H1 (cell line): ENCODE data around the gene C6orf163. TPM values are rescaled to one million over a fixed set of nuclear protein-coding genes. Genes with fewer than 3 reads are reported as not detected.

Experiments used
- BRCA1 ChIP-seq: IDR thresholded peaks from 2 replicates; pipeline ENCODE4 v1.6.1; 2012; ENCODE audit warnings: low read depth, low read length, improper control_type of control experiment
- CBX8 ChIP-seq: fragments of 300-800, 300-1000 bp; sonication (generic); IDR thresholded peaks from 2 replicates; pipeline ENCODE4 v1.7.1; 2016; ENCODE audit warnings: low read depth, low read length, borderline replicate concordance
- E2F6 ChIP-seq: IDR thresholded peaks from 2 replicates; pipeline ENCODE4 v1.6.1; 2012; ENCODE audit warnings: inconsistent platforms
- EP300 ChIP-seq, 2 experiments: IDR thresholded peaks; 1 replicate in 1 of 2; 2 replicates in 1 of 2; pipeline ENCODE4 v1.6.1; 2011 to 2012; ENCODE audit warnings: low read depth in 2 of 2, low read length in 2 of 2, mild to moderate bottlenecking in 2 of 2, borderline replicate concordance in 1 of 2, inconsistent platforms in 1 of 2, moderate library complexity in 1 of 2
- HDAC2 ChIP-seq, 2 experiments: fragments of 300-600 bp in 1 of 2; sonication (generic) in 1 of 2; IDR thresholded peaks; 2 replicates each; pipeline ENCODE4 v1.6.1; 2011 to 2012; ENCODE audit warnings: low read depth in 2 of 2, low read length in 2 of 2, mild to moderate bottlenecking in 2 of 2, moderate library complexity in 2 of 2, borderline replicate concordance in 1 of 2, inconsistent platforms in 1 of 2
- POLR2AphosphoS5 ChIP-seq: IDR thresholded peaks from 2 replicates; pipeline ENCODE4 v1.6.1; 2011; ENCODE audit warnings: low read depth, low read length
- RXRA ChIP-seq: IDR thresholded peaks from 2 replicates; pipeline ENCODE4 v1.6.1; 2011; ENCODE audit warnings: low read depth, mild to moderate bottlenecking, low read length, moderate library complexity; ENCODE audit not compliant: insufficient read depth
- polyA plus RNA-seq, 7 experiments: library from polyadenylated mRNA; depleted of rRNA in 3 of 7; stranded (reverse) in 5 of 7; unstranded in 2 of 7; fragments of >200 nt in 5 of 7; fragments of 200-250 nt in 2 of 7; gene quantifications; 1 replicate in 5 of 7; 2 replicates in 1 of 7; 4 replicates in 1 of 7; pipeline versions ENCODE4 v1.2.1 to v1.2.3, GENCODE V29; 2011 to 2013; ENCODE audit warnings: missing spikeins in 2 of 7, mixed read lengths in 2 of 7
- total RNA-seq: library from RNA; stranded (reverse); fragmentation: NEBNext Ultra II Directional; extraction: Animal tissue kit (Norgen Biotek cat#: 25700); gene quantifications from 2 replicates; pipeline ENCODE4 v1.2.1, GENCODE V29; 2021

Gene C6orf163
- total and polyA plus RNA-seq, 2 of the 8 experiments (the other 6 are each of a cell fraction or from before 2014, with no cell fraction given), result 0.36 to 1.5 TPM

GRCh38 chr6:87356181-87356580 lies 11.6 kb downstream of the C6orf163 start (continued):
- TF ChIP-seq POLR2AphosphoS5 (no peak), RXRA (no peak), BRCA1 (no peak), E2F6 (no peak), EP300 (IDR thresholded peaks at IDR 0.05; ENCODE audit: borderline replicate concordance in 1 of 2, low read depth in 2 of 2, low read length in 2 of 2) (no peak), CBX8 (no peak), HDAC2 (IDR thresholded peaks at IDR 0.05; ENCODE audit: borderline replicate concordance in 1 of 2, low read depth in 2 of 2, low read length in 2 of 2) (no peak)
- TF ChIP-seq, all 59 proteins: peak for 0
